Measurements from ENCODE around the gene LPCAT2. TPM values are rescaled to one million over a fixed set of nuclear protein-coding genes. Genes with fewer than 3 reads are reported as not detected.

The LPCAT2 gene
- total RNA-seq, 2 experiments from 2014 or later, result not detected

GRCh38 chr16:55628306-55628968, 119.6 kb downstream of the LPCAT2 start:
- no peak overlapping the region for H3K4me3 ChIP-seq (ENCODE audit: low read depth, low read length, poor library complexity, severe bottlenecking)
- intact Hi-C loops (cut with micrococcal nuclease; ENCODE audit: unreplicated experiment), result no loop called here
- TF ChIP-seq EZH2phosphoT487 (IDR thresholded peaks at IDR 0.05; ENCODE audit: borderline replicate concordance, low read depth, low read length), result no peak
- ChIA-PET CTCF (ENCODE audit: unreplicated experiment) (interaction anchor here (0.6 kb wide), 1 partner anchor 50 kb away, joined by 3 read pairs; no protein-coding TSS in a partner anchor), POLR2A (no interaction called here)
- no peaks in the 10 kb centered on the region for H3K9me3 ChIP-seq (ENCODE audit: low read length)
- no peak overlapping the region for H3K27ac ChIP-seq (ENCODE audit: low read depth, low read length, poor library complexity, severe bottlenecking)
- H3K9me2 ChIP-seq (ENCODE audit: insufficient read depth, low read length), result no peaks in the 10 kb centered on the region
- DNase-seq (ENCODE audit: low spot score), result no peak
- no peak overlapping the region for H3K4me2 ChIP-seq (ENCODE audit: low read length)
- no peaks in the 10 kb centered on the region for H3K79me2 ChIP-seq (ENCODE audit: insufficient read depth, low read depth, low read length)
- no peaks in the 10 kb centered on the region for H4K20me1 ChIP-seq (ENCODE audit: insufficient read depth, low read length)
- H3K36me3 ChIP-seq (ENCODE audit: insufficient read depth, low read length), result no peaks in the 10 kb centered on the region
- H3K4me1 ChIP-seq (ENCODE audit: insufficient read depth, low read length, poor library complexity, severe bottlenecking), result no peaks in the 10 kb centered on the region
- no peak overlapping the region for H2AFZ ChIP-seq (ENCODE audit: low read length)
- no TSS peak for BruUV-seq (replicated peaks)

GRCh38 chr16:55630774-55631173, 121.9 kb downstream of the LPCAT2 start:
- Histone ChIP-seq H3K9me2 (ENCODE audit: insufficient read depth, low read length) (no peaks in the 10 kb centered on the region), H3K4me1 (ENCODE audit: insufficient read depth, low read length, poor library complexity, severe bottlenecking) (no peaks in the 10 kb centered on the region), H3K27ac (ENCODE audit: low read depth, low read length, poor library complexity, severe bottlenecking) (no peak overlapping the region), H4K20me1 (ENCODE audit: insufficient read depth, low read length) (no peaks in the 10 kb centered on the region), H3K4me3 (ENCODE audit: low read depth, low read length, poor library complexity, severe bottlenecking) (no peak overlapping the region), H3K9me3 (ENCODE audit: low read length) (no peaks in the 10 kb centered on the region), H3K79me2 (ENCODE audit: insufficient read depth, low read depth, low read length) (no peaks in the 10 kb centered on the region), H3K36me3 (ENCODE audit: insufficient read depth, low read length) (no peaks in the 10 kb centered on the region), H2AFZ (ENCODE audit: low read length) (no peak overlapping the region), H3K4me2 (ENCODE audit: low read length) (no peak overlapping the region)
- TF ChIP-seq CTCF (conservative IDR thresholded peaks at IDR 0.05; ENCODE audit: low read length), result no peak
- no peak for TF ChIP-seq EZH2phosphoT487 (IDR thresholded peaks at IDR 0.05; ENCODE audit: borderline replicate concordance, low read depth, low read length)
- CTCF ChIA-PET (ENCODE audit: unreplicated experiment), result no interaction called here
- POLR2A ChIA-PET, result no interaction called here
- no TSS peak for BruUV-seq (replicated peaks)
- intact Hi-C loops (cut with micrococcal nuclease; ENCODE audit: unreplicated experiment), result no loop called here
- DNase-seq (ENCODE audit: low spot score), result no peak

GRCh38 chr16:55632259-55632658, 123.4 kb downstream of the LPCAT2 start:
- Histone ChIP-seq H3K4me3 (ENCODE audit: low read depth, low read length, poor library complexity, severe bottlenecking) (no peak overlapping the region), H3K27ac (ENCODE audit: low read depth, low read length, poor library complexity, severe bottlenecking) (no peak overlapping the region), H3K9me2 (ENCODE audit: insufficient read depth, low read length) (no peaks in the 10 kb centered on the region), H3K9me3 (ENCODE audit: low read length) (no peaks in the 10 kb centered on the region), H3K79me2 (ENCODE audit: insufficient read depth, low read depth, low read length) (no peaks in the 10 kb centered on the region), H4K20me1 (ENCODE audit: insufficient read depth, low read length) (no peaks in the 10 kb centered on the region), H3K36me3 (ENCODE audit: insufficient read depth, low read length) (no peaks in the 10 kb centered on the region), H2AFZ (ENCODE audit: low read length) (no peak overlapping the region), H3K4me1 (ENCODE audit: insufficient read depth, low read length, poor library complexity, severe bottlenecking) (no peaks in the 10 kb centered on the region), H3K4me2 (ENCODE audit: low read length) (no peak overlapping the region)
- ChIA-PET CTCF (ENCODE audit: unreplicated experiment) (no interaction called here), POLR2A (no interaction called here)
- TF ChIP-seq CTCF (conservative IDR thresholded peaks at IDR 0.05; ENCODE audit: low read length) (no peak), EZH2phosphoT487 (IDR thresholded peaks at IDR 0.05; ENCODE audit: borderline replicate concordance, low read depth, low read length) (no peak)
- intact Hi-C loops (cut with micrococcal nuclease; ENCODE audit: unreplicated experiment), result no loop called here
- DNase-seq (ENCODE audit: low spot score), result no peak
- no TSS peak for BruUV-seq (replicated peaks)

Data from OCI-LY7 (cell line).